Activated B cell treated with CpG ODN at 0.5 μM for 24 hours (primary cell): ENCODE data around the gene SLC35D2. TPM values are rescaled to one million over a fixed set of nuclear protein-coding genes. Genes with fewer than 3 reads are reported as not detected.
"Not testable (repeated sequence)": the region's sequence is repeated elsewhere in the genome, so short reads cannot be mapped to it uniquely, and the experiment has no call there.

Source experiments
- ATAC-seq: fragments of 200-7000 bp; cut with Tn5 transposase; one replicate; pipeline ENCODE4 v1.10.0; 2021; ENCODE audit warnings: low read depth, mild to moderate bottlenecking, moderate library complexity
- CTCF ChIA-PET: fragments of 350-600 bp; sonication (Branson Sonifier 250); formaldehyde crosslinking; loops from one replicate; lab custom pipeline; 2021; ENCODE audit warnings: antibody characterized with exemption; lab: Charles Lee
- POLR2A ChIA-PET: fragments of 350-600 bp; sonication (Branson Sonifier 250); formaldehyde crosslinking; loops from one replicate; lab custom pipeline; 2021; ENCODE audit warnings: antibody characterized with exemption; lab: Charles Lee
- DNase-seq: peaks from one replicate; pipeline ENCODE4 v3.0.0; 2022
- H3K27ac Mint-ChIP-seq: one replicate; pipeline ENCODE4 v1.8.0; 2020; ENCODE audit warnings: mixed read lengths
- H3K27me3 Mint-ChIP-seq: one replicate; pipeline ENCODE4 v1.8.0; 2021; ENCODE audit warnings: mixed read lengths
- H3K36me3 Mint-ChIP-seq: one replicate; pipeline ENCODE4 v1.8.0; 2021; ENCODE audit warnings: low read depth, mixed read lengths
- H3K4me1 Mint-ChIP-seq: one replicate; pipeline ENCODE4 v1.8.0; 2021; ENCODE audit warnings: mixed read lengths
- H3K4me3 Mint-ChIP-seq: one replicate; pipeline ENCODE4 v1.8.0; 2020; ENCODE audit warnings: mild to moderate bottlenecking, mixed read lengths
- H3K9me3 Mint-ChIP-seq: one replicate; pipeline ENCODE4 v1.8.0; 2020; ENCODE audit warnings: mixed read lengths
- intact Hi-C: fragments of 100-400 bp; cut with micrococcal nuclease; formaldehyde crosslinking; loops from one replicate; pipeline ENCODE4 v1.15.1; 2024
- total RNA-seq: library from RNA; stranded (reverse); gene quantifications from 2 replicates; pipeline ENCODE4 v1.2.3, GENCODE V29; 2022
- TF ChIP-seq, protein P1 (sequence below): fragments of 200-600 bp; IDR thresholded peaks from one replicate; pipeline ENCODE4 v1.8.0; 2022; ENCODE audit warnings: antibody characterized with exemption, mild to moderate bottlenecking

SLC35D2 gene
- total RNA-seq, 1 donor from 2014 or later: 10.9 TPM

DNA sequence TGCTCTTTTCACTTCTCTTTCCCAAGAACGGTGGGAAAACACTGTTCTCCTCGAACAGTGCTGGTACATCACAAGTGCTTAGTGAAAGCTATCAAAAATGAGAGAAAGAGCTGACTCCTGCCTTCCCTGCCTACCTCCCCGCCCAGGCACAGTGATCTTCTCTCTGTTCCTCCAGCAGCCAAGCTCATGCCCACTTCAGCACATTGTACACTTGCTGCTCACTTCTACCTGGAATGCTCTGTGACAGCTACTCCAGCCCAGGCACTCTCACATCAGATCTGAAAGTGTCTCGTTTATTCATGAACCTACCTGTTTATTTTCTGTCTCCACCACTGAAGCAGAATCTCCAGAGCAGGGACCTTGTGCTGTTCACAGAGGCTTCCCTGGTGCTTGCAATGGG lies 1.8 kb downstream of the SLC35D2 start:
- ATAC-seq: no peak
- H3K4me1 Mint-ChIP-seq: peaks cover 10% of the 10 kb centered on the region
- H3K27ac Mint-ChIP-seq: no peak overlapping the region
- DNase-seq: no peak
- no peaks in the 10 kb centered on the region for H3K27me3 Mint-ChIP-seq
- intact Hi-C loops: no loop called here
- POLR2A ChIA-PET: interaction anchor here (2.8 kb wide), 1 partner anchor 37 kb away, joined by 7 read pairs; the partner anchor contains the start of gene ZNF367
- TF ChIP-seq, protein P1, sequence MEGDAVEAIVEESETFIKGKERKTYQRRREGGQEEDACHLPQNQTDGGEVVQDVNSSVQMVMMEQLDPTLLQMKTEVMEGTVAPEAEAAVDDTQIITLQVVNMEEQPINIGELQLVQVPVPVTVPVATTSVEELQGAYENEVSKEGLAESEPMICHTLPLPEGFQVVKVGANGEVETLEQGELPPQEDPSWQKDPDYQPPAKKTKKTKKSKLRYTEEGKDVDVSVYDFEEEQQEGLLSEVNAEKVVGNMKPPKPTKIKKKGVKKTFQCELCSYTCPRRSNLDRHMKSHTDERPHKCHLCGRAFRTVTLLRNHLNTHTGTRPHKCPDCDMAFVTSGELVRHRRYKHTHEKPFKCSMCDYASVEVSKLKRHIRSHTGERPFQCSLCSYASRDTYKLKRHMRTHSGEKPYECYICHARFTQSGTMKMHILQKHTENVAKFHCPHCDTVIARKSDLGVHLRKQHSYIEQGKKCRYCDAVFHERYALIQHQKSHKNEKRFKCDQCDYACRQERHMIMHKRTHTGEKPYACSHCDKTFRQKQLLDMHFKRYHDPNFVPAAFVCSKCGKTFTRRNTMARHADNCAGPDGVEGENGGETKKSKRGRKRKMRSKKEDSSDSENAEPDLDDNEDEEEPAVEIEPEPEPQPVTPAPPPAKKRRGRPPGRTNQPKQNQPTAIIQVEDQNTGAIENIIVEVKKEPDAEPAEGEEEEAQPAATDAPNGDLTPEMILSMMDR: no peak
- CTCF ChIA-PET: no interaction called here
- no peaks in the 10 kb centered on the region for H3K9me3 Mint-ChIP-seq
- H3K36me3 Mint-ChIP-seq: no peaks in the 10 kb centered on the region
- H3K4me3 Mint-ChIP-seq: no peak overlapping the region

DNA sequence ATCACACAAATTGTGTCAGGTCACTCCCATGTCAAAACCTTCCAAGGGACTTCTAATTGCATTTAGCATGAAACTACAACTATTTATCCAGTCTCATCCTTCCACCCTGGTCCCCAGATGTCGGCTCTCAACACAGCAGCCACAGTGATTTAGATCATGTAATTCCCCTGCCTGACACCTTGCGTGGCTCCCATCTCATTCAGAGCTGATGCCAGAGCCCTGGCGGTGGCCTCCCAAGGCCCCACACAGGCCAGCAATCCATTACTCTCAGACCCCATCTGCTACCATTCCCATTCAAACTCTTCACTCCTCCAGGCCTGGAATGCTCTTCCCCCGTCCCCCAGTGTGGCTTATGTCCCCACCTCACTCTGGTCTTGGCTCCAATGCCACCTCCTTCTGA lies 2.4 kb downstream of the SLC35D2 start:
- no peak for DNase-seq
- intact Hi-C loops: no loop called here
- Mint-ChIP-seq H3K27me3 (no peaks in the 10 kb centered on the region), H3K9me3 (no peaks in the 10 kb centered on the region), H3K36me3 (no peaks in the 10 kb centered on the region), H3K4me1 (peaks cover 10% of the 10 kb centered on the region), H3K27ac (no peak overlapping the region), H3K4me3 (no peak overlapping the region)
- TF ChIP-seq, protein P1: no peak
- no peak for ATAC-seq
- POLR2A ChIA-PET: no interaction called here
- CTCF ChIA-PET: no interaction called here

DNA sequence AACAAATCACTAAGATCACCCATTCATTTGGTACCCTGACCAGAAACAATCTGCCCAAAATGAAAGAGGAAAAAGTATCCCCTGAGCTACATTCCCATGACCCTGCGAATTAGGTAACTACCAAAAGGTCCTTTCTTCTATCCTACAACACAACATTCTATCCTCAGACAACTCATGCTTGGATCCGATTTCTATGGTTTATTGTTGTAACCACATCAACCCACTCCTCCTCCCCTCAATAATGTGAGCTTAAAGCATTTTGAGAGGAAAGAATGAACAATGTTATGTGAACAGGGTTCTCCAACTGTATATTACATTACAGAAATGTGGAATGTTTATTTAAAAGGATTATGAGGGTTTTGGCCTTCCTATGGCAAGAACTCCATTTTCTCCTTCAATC lies 4.0 kb downstream of the SLC35D2 start:
- DNase-seq (no peak), ATAC-seq (no peak)
- POLR2A ChIA-PET: interaction anchor here (0.7 kb wide), 1 partner anchor 188 kb away, joined by 3 read pairs; no protein-coding TSS in a partner anchor
- TF ChIP-seq, protein P1: no peak
- Mint-ChIP-seq H3K4me1 (peaks cover 10% of the 10 kb centered on the region), H3K36me3 (no peaks in the 10 kb centered on the region), H3K4me3 (no peak overlapping the region), H3K27me3 (no peaks in the 10 kb centered on the region), H3K27ac (no peak overlapping the region), H3K9me3 (no peaks in the 10 kb centered on the region)
- intact Hi-C loops: no loop called here
- CTCF ChIA-PET: no interaction called here

DNA sequence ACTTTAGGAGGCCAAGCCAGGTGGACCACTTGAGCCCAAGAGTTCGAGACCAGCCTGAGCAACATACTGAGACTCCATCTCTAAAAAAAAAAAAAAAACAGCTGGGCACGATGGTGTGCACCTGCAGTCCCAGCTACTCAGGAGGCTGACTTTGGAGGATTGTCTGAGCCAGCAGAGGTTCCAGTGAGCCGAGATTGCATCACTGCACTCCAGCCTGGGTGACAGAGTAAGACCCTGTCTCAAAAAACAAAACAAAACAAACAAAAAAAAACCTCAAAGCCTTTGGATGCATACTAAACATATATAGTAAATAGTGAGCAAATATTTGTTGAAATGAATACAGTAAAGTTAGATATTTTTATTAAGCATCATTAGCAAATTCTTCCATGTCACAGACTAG lies 5.3 kb downstream of the SLC35D2 start:
- ChIA-PET POLR2A (no interaction called here), CTCF (no interaction called here)
- peaks cover 6% of the 10 kb centered on the region for H3K4me1 Mint-ChIP-seq
- DNase-seq (no peak), ATAC-seq (no peak)
- H3K4me3 Mint-ChIP-seq: no peak overlapping the region
- H3K9me3 Mint-ChIP-seq: no peaks in the 10 kb centered on the region
- H3K27ac Mint-ChIP-seq: no peak overlapping the region
- TF ChIP-seq, protein P1: no peak
- intact Hi-C loops: no loop called here
- H3K27me3 Mint-ChIP-seq: no peaks in the 10 kb centered on the region
- no peaks in the 10 kb centered on the region for H3K36me3 Mint-ChIP-seq

DNA sequence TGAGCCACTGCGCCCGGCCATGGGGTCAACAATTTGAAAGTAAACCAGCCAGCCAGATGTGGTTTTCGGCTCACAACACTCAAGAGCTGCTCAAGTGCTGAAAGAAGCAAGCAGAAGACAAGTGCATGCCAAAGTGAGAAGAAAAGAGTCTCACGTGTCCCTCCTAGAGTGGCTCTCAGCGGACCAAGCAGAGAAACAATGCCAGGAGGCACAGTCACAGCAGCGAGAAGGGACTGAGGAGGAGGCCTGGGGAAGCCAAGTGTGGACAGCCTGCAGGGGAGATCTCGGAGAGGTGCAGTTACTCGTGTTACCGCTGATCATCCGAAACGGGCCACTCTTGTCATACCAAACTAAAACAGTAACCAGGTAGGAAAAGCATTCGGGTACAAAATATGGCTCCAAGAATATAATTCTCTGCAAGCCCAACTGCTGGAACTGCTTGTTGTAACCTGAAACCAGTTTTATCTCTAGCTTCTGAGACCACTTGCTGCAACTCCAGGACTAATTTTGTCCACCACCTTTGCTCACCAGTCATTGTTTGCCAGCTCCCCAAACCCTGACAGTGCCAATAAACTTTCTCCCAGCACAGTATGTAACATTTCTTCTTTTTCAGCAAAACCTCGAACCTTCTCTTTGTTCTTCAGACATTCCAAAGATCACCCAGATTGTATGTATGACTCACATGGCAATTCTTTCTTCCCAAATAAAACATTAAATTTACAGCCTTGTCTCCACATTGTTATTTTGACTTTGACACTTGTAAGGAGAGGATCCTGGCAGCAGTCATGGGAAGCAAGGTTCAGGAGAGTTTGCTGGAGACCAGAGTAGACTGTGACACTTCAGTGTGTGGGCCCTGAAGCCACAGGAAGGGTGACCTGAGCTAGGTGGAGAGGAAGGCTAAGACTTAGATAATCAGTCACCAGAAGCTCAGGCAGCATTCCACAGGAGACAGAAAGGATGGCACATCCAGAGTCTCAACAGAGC lies 6.3 kb downstream of the SLC35D2 start:
- H3K27me3 Mint-ChIP-seq: no peaks in the 10 kb centered on the region
- no peak overlapping the region for H3K4me3 Mint-ChIP-seq
- intact Hi-C loops: no loop called here
- DNase-seq: no peak
- TF ChIP-seq, protein P1: no peak
- H3K4me1 Mint-ChIP-seq: no peaks in the 10 kb centered on the region
- H3K36me3 Mint-ChIP-seq: no peaks in the 10 kb centered on the region
- no peak for ATAC-seq
- no peak overlapping the region for H3K27ac Mint-ChIP-seq
- ChIA-PET POLR2A (no interaction called here), CTCF (no interaction called here)
- no peaks in the 10 kb centered on the region for H3K9me3 Mint-ChIP-seq

DNA sequence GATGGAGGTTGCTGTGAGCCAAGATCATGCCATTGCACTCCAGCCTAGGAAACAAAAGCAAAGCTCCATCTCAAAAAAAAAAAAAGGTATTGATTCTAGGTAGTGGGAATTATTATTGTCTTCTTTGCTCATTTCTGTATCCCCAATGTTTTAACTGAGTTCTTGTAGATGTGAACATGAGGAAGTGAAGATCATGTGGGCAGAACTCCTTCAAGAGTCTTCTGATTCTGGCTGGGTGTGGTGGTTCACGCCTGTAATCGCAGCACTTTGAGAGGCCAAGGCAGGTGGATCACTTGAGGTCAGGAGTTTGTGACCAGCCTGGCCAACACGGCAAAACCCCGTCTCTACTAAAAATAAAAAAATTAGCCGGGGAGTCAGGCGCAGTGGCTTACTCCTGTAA lies 8.0 kb downstream of the SLC35D2 start:
- DNase-seq, H3K4me1 Mint-ChIP-seq, H3K36me3 Mint-ChIP-seq, H3K27me3 Mint-ChIP-seq, CTCF ChIA-PET, H3K27ac Mint-ChIP-seq, H3K4me3 Mint-ChIP-seq, H3K9me3 Mint-ChIP-seq, ATAC-seq, intact Hi-C loops: not testable (repeated sequence)
- POLR2A ChIA-PET: interaction anchor here (0.6 to 0.7 kb wide), 2 partner anchors 44 to 189 kb away, joined by 3 to 4 read pairs; no protein-coding TSS in a partner anchor
